GM12891 (cell line): ENCODE measurements around the gene ABCA2.

Experiments
- POLR2A ChIP-seq: IDR thresholded peaks from 2 replicates; pipeline ENCODE4 v1.6.1; 2011; ENCODE audit warnings: low read depth, low read length, control low read depth
- POLR2AphosphoS5 ChIP-seq: IDR thresholded peaks from 2 replicates; pipeline ENCODE4 v1.6.1; 2011; ENCODE audit warnings: low read depth, low read length, control low read depth
- SPI1 ChIP-seq: IDR thresholded peaks from 2 replicates; pipeline ENCODE4 v1.6.1; 2011; ENCODE audit warnings: low read depth, low read length, control low read depth

GRCh38 chr9:137017791-137018497 is 10.1 kb downstream of the ABCA2 start:
- no peak for TF ChIP-seq POLR2A
- TF ChIP-seq SPI1 = no peak
- no peak for TF ChIP-seq POLR2AphosphoS5
